HuH-7 (cell line): ENCODE data around the gene KCNN2.

Source experiments
- DNase-seq: peaks from one replicate; pipeline ENCODE4 v3.0.0; 2011; ENCODE audit warnings: low spot score

The KCNN2 gene

DNA sequence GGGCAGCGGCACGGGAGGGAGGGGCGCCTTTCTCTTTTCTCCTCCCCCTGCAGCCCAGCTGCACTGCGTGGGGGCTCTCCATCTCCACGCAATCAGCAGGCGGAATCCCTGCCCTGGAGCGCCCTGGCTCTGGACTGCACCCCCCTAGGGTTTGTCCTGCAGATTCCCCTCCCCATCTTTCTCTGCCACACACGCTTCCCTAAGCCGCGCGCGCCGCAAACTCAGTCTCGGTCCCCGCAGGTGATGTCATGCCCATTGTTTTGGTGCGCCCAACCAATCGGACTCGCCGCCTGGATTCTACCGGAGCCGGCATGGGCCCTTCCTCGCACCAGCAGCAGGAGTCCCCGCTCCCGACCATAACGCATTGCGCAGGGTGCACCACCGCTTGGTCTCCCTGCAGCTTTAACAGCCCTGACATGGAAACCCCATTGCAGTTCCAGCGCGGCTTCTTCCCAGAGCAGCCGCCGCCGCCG lies at the start of gene KCNN2:
Gene KCNN2, plus strand, starts transcription at position 347 of the 473 bp plus-strand sequence. Its CDS starts 70 bp downstream, at position 417.
- no peak for DNase-seq

DNA sequence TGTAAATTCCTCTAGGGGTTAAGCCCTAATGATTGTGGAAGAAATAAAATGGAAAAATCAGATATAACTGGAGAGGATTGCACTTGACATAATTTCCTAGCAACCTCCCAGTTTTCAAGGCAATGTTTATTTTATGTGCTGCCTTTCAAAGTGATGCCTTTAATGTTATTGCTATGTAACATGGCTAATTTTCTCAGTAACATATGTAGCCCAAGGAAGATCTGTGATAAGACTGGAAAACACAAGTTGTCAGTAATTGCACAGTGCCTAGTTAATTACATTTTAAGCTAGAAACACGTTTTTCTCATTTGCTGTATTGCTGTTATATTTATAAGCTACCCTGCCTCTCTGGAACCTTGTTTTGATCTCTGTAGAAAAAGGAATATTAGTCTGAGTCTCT lies 49.2 kb upstream of the KCNN2 start:
- DNase-seq: no peak

DNA sequence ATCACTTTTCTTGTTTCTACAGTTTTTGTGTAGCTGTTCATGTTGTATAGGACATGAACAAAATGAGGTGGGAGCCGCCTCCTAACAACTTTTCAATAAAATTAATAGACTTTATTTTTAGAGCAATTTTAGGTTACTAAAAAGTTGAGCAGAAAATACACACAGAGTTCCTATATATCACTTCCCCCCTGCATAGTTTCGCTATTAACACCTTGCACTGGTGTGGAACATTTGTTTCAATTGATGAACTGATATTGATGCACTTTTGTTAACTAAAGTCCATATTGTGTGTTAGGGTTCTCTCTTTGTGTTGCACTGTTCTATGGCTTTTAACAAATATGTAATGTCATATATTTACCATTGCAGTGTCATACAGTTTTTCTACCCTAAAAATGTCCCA lies 47.8 kb upstream of the KCNN2 start:
- no peak for DNase-seq

DNA sequence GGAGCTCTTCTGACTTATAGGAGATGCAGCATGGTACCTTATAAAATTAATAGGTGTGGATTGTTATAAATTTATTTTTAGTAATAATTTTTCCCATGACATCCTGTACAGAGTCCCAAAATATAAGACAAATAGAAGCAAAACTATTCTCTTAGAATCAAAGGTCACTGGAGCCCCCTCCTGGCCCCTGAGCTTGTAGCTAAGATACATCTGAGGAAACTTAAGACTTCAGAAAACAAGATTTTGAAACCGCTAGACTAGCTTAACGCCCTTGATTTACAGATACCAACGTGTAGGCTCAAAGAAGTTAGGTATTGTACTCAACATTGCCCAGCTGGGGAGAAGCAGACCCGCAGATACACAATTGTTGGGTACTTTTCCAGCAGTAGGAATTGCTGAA lies 45.7 kb upstream of the KCNN2 start:
- no peak for DNase-seq

DNA sequence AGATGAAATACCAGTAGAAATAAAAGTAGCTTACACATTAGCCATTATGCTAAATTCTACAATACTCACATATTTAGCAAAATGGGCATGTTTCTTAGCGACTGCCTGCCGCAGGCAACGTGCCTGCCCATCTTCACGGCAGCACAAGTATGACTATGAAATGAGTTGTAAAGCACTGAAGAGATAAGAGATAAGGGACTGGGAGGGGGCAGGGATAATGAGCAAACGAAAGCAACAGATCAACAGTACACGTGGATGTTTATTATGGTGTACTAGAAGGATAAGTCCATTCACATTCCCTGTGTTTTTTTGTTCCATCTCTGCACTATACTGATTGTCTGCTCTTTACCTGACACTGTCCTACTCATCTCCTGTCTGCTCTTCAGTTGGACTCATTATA lies 44.1 kb upstream of the KCNN2 start:
- no peak for DNase-seq

DNA sequence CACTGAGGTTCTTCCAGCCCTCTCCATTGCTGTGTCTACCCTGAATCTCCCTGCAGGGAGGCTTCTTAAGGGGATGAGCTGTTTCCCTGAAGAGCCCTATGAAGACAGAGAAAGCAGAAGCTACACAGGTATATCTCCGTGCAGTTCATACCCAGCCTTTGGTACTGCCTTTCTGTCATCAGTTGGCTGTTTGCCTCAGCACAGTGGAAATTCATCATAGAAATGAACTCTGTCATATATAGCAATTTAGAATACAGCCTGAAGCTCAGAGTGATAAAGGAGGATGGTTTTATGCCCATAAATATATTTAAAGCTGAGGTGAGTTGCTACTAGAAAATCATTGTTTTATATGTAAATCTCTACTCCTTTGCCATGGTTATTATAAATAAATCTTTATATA lies 42.6 kb upstream of the KCNN2 start:
- no peak for DNase-seq

DNA sequence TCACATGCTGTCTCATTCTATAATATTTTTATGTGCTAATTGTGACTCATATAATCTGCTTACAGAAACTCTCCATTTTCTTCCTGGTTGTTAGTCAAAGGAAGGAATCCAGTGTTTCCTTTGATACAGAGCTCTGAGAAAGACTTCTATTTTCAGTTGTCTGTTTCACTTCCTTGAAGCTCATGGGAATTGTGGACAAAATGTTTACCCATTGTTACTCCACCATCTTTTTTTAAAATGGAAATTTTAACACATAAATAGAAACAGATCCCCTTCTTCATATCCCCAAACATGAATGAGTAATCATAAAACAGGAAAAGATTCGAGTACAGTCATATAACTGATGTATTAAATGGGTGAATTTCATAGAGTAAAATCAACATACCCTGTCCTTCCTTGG lies 42.0 kb upstream of the KCNN2 start:
- no peak for DNase-seq

DNA sequence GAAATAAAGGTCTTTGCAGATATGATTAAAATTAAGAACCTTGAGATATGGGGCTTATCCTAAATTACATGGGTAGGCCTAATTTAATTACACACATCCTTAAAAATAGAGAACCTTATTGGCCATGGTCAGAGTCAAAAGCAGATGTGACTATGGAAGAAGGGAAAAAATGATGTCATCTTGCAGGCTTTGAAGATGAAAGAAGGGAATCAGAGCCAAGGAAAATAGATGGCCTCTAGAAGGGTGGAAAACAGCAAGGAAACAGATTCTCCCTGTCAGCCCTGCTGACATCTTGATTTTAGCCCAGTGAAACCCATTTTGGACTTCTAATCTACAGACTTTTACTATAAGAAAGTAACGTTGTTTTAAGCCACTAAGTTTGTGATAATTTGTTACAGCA lies 37.6 kb upstream of the KCNN2 start:
- DNase-seq: no peak

DNA sequence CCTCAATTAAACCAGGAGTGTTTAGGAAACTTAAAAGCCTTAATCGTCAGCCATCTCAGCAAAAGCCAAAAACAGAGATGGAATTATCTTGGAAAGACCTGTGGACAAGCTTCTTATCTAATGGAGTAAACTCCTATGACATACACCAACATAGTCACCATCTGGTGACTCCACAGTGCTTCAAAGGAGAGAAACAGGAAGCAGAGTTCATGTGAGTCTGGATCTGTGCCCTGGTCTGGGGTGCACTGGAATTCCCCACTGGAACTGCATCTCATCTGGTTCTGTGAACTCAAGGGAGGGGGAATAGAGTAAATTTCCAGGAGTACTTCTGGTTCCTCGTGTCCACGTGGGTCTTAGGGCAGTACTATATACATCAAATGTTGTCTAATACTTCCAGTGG lies 36.3 kb upstream of the KCNN2 start:
- no peak for DNase-seq

DNA sequence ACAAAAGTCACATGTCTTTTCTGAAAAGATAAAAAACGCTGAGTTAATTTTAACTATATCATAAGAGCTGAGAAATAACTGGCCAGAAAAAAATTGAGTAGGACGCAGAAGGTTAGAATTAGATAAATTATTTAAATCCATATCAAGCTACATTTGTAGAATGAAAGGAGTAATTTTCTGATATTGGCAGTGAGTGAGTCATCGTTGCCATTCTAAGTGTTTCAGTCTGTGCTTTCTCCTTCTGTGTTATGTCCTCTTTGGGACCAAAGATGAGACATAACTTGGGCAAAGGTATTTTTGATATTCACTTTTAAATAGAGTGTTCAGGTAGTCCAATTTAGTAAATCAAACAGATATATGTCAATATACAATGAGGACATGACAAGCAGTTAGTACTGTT lies 34.4 kb upstream of the KCNN2 start:
- no peak for DNase-seq

DNA sequence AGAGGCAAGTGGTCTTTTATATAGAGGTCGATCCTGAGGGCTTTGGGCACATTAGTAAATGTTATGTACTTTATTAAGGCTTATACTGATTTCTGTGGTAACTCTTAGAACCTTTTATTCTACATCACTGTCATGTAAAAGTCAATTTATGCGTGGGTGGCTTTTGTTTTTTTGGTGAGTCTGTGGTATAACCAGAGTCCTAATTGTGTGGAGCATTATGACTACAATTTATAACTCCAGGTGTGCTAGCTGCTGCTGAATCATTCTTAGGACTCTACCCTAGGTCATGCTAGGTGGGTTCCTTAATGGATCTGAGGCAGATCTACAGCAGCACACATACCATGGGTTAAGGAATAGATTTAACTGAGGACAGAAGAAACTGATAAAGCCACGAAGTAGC lies 33.9 kb upstream of the KCNN2 start:
- no peak for DNase-seq

DNA sequence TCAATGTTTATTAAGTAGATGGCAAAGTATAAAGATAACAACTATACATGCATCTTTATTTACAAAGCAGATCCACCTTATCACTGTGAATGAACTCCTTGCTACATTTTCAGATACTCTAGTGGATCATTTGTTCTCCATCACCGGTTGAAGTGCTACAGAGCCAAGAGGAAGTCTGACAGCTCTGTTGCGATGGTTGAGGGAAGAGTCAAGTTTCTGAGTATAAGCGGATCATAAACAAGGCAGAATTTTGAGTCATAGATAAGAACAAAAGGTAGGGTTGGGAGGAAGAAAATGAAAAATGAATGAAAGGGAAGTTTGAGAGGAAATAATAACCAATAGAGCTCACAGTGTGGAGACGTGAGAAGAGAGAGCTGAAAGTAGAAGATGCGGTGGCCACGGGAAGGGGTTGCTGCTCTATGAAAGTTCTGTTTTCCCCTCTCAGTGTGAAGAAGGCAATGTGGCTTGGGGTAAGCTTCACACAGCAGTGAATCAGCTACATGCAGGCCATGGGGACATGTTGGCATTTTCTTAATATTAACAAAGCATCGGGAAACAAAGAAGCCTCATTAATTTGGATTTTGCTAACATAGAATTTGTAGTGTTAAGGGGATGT lies 30.8 kb upstream of the KCNN2 start:
- no peak for DNase-seq

DNA sequence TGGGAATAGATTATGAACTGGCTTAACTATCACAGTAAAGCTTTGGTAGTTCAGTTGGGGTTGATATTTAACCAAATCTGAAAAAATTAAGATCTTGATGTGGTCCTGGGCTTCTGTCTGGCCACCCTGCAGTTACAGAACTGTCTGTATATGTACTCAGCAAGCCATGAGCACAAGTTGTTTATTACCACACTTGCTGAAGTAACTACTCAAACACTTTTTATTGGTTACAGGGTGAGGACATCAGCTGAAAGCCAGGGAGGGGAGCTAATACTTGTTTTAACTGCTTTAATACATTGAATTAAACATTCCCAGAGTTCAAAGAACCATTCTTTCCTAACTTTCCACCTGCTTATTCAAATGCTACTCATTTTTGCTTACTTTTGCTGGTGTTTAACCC lies 29.4 kb upstream of the KCNN2 start:
- DNase-seq: no peak

DNA sequence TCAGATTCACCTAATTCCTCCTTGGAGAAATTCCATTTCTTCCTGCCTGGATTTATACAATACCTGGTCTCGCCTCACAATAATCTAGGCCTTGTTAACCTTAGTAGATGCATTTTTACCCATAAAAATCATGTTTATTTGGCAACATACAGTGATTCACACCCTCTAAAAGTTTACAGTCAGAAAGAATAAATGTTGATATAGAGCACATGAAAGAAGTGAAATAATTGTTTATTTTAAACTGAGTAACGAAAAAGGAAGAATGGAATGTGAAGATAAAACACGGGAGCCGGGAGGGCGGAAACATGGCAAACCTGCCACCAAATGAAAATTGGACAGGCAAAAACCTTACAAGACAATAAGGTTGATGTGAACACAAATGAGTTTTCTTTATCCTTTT lies 28.9 kb upstream of the KCNN2 start:
- DNase-seq: no peak

DNA sequence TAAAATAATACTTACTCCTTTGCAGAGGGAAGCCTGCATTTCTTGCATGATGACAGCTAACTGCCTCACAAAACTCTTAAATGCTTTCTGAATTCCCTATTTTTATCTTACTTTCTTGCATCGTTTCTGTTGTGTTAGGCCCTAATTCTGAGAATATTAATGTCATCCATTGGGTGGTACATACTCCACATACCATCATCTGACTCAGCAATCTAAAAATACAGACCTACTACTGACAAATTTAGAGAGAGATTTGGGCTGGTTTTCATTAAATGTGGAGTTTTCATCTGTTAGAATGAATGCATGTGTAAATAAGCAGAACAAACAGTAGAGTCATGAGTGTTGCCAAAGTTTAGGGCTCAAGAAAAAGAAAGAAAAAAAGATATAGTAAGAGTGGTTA lies 26.5 kb upstream of the KCNN2 start:
- DNase-seq: no peak

DNA sequence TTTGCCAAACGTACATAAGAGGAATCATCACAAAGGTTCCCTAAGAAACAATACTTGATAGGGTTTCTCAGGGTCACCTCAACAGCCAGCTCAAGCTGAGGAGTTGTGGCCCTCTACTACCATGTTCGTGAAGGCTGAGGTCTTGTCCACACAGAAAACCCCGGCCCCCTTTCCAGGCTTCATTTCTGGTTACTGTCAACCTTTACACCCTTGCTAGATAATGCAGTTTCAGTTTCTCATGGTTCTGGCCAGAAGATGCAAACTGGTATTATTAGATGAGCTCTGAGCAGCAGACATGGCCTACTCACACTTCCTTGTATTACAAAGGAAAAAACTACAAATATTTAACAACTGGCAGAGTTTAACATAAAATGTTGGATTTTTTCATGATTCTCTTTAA lies 22.8 kb upstream of the KCNN2 start:
- no peak for DNase-seq

DNA sequence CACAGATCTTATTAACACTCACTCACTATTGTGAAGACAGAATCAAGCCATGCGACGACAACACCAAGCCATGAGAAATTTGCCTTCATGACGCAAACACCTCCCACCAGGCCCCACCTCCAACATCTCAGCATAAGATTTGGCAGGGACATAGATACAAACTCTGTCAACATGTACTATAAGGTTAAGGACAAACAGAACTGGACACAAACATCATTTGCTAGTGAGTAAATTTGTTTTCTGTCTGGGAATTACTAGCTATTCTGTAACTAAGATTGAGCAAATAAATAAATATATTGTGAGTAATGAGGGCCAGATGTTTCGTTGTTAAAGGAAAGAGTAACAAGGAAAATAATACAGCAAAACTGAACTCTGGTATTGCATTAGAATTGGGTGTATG lies 15.7 kb upstream of the KCNN2 start:
- DNase-seq: no peak

DNA sequence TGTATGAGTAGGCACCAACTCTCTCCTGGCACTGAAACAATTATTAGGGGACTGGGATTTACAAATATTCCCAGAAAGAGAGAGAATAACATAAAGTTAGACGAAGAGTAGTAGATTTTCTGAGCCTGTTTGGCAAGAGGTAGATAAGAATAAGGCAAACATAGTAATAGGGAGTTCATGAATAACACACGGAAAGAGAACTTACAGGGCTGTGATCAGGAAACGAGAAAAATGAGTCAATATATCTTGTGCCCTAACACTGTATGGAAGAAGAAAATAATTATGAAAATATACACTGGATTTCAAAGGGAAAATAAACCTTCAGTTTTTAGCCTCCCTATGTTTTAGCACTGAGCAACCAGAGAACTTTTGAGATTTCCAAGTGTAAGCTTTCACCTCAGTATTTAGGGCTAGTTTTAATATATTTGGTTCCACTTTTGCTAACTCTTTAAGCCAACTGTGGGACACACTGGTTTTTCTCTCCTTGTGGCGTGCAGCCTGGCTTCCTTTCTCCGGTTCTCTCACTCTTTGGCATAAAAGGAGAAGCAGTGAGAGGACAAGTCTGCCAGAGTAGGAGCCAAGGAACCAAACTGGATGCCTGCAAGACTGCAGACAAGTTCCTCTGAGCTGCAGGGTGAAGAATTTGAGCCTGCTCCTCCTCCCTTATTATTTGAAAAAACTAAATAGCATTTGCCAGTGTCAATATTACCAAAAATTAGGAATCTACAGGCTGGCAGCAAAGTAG lies 6.6 kb upstream of the KCNN2 start:
- DNase-seq: no peak

DNA sequence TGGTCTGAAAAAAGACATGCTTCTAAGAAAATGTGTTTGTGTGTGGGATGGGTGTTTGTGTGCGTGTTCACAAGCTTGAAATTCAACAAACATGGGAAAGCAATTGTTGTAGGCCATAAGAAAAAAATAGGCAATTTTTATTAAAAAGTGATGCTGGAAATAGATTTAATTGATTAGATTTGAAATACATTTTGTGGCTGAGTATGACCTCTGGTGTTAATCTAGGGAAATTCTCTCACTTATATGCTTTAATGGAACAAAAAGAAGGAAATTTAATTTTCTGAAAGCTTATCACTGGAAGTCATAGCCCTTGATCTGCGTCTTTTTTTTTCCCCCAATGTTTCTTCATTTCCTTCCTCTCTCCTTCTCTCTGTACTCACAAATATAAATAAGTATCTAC lies 3.5 kb upstream of the KCNN2 start:
- DNase-seq: no peak

DNA sequence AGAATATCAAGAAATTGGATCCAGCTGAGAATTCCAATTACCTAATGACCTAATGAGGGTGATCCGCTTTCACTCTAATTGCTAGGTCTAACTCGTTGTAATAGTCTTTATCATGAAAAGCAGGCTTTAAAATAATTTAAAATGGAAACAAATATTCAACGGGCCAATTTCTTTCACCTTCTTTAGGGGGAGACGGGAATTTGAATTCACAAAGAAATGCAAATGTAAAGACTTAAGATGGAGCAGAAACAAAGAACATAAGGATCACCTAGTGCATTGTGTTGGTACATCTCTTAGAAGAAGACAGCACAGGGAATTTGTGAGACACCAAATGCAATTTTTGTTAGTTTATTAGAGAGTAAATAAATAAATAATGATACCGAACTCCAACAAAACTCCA lies 1.5 kb upstream of the KCNN2 start:
- no peak for DNase-seq

DNA sequence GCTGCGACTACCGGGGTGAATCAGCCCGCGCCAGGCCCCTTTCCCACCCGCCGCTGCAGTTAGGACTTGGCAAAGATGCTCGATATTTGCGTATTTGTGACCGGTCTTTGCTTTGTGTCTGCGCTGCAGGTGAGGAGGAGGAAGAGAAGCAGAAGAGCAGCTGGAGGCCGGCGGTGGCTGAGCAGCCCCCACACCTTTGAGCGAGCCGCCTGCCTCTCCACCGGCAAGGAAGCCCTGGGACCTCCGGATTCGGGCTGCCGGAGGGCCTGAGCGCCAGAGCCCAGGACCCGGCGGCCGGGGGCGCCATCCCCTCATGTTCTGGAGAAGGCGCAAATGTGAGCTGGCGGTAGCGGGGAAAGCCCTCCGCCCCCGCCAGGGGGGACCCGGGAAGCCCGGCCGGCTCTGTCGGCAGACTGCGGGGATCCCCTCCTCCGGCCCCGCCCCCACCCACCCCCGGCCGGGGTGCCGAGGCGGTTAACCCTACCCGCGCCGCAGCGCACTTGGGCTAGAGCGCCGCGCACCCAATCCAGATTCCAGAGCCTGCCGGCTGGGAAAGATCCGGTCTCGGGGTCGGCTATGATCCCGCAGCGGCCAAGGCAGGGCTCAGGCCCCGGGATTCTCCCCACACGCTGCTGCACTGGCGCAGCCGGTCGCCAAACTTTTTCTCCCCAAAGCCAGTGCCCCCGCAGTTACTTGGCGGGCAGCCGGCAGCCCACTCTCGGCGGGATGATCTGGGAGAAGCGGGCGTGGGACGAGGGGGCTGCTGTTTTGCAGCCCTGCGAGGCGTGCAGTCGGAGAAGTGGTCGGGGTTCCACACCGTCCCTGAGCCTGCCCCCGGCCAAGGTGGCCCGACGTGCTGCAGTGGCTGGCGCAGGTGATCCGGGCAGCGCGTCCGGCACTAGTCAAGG lies 800 bp upstream of the KCNN2 start:
- no peak for DNase-seq

DNA sequence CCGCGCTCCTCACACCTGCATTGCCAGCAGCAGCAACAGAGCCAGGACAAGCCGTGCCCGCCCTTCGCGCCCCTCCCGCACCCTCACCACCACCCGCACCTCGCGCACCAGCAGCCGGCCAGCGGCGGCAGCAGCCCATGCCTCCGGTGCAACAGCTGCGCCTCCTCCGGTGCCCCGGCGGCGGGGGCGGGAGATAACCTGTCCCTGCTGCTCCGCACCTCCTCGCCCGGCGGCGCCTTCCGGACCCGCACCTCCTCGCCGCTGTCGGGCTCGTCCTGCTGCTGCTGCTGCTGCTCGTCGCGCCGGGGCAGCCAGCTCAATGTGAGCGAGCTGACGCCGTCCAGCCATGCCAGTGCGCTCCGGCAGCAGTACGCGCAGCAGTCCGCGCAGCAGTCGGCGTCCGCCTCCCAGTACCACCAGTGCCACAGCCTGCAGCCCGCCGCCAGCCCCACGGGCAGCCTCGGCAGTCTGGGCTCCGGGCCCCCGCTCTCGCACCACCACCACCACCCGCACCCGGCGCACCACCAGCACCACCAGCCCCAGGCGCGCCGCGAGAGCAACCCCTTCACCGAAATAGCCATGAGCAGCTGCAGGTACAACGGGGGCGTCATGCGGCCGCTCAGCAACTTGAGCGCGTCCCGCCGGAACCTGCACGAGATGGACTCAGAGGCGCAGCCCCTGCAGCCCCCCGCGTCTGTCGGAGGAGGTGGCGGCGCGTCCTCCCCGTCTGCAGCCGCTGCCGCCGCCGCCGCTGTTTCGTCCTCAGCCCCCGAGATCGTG lies 517 bp downstream of the KCNN2 start:
- DNase-seq: no peak
